NCI-H524 treated with DMSO at 0.1 percent for 48 hours (cell line): ENCODE results near the gene BAHCC1.

Source experiments
- DNase-seq: peaks from one replicate; lab custom pipeline; 2025; lab: John Stamatoyannopoulos, UW

The BAHCC1 gene

GRCh38 chr17:81461607-81462500 lies 66.6 kb downstream of the BAHCC1 start:
- no peak for DNase-seq

GRCh38 chr17:81462506-81463125 lies 67.4 kb downstream of the BAHCC1 start:
- no peak for DNase-seq

- no peak for DNase-seq
These were observed 68.2 kb downstream of the BAHCC1 start for GRCh38 chr17:81463506-81463905.

GRCh38 chr17:81464586-81464985 lies 69.3 kb downstream of the BAHCC1 start:
- no peak for DNase-seq

- DNase-seq: no peak
These were observed 70.7 kb downstream of the BAHCC1 start for GRCh38 chr17:81465910-81466309.

GRCh38 chr17:81466564-81467472 lies 71.6 kb downstream of the BAHCC1 start:
- DNase-seq: no peak

- no peak for DNase-seq
These were observed 73.0 kb downstream of the BAHCC1 start for GRCh38 chr17:81468111-81468769.

GRCh38 chr17:81468770-81469121 lies 73.5 kb downstream of the BAHCC1 start:
- no peak for DNase-seq

- no peak for DNase-seq
These were observed 74.0 kb downstream of the BAHCC1 start for GRCh38 chr17:81469266-81469665.

GRCh38 chr17:81470270-81470943 lies 75.2 kb downstream of the BAHCC1 start:
- DNase-seq: no peak

- DNase-seq: no peak
These were observed 75.9 kb downstream of the BAHCC1 start for GRCh38 chr17:81470944-81471817.

GRCh38 chr17:81471818-81472456 lies 76.7 kb downstream of the BAHCC1 start:
- no peak for DNase-seq

- DNase-seq: no peak
These were observed 77.8 kb downstream of the BAHCC1 start for GRCh38 chr17:81473019-81473418.

- no peak for DNase-seq
These were observed 79.7 kb downstream of the BAHCC1 start for GRCh38 chr17:81474958-81475357.

- DNase-seq: no peak
These were observed 80.8 kb downstream of the BAHCC1 start for GRCh38 chr17:81476097-81476496.

GRCh38 chr17:81476635-81477034 lies 81.4 kb downstream of the BAHCC1 start:
- no peak for DNase-seq

- no peak for DNase-seq
These were observed 81.9 kb downstream of the BAHCC1 start for GRCh38 chr17:81477173-81477572.

- DNase-seq: no peak
These were observed 82.9 kb downstream of the BAHCC1 start for GRCh38 chr17:81478119-81478518.

- DNase-seq: peak; percentile 51
These were observed 84.2 kb downstream of the BAHCC1 start for GRCh38 chr17:81479175-81480071.
